ENCODE measurements around the gene PRAC1.

DNA sequence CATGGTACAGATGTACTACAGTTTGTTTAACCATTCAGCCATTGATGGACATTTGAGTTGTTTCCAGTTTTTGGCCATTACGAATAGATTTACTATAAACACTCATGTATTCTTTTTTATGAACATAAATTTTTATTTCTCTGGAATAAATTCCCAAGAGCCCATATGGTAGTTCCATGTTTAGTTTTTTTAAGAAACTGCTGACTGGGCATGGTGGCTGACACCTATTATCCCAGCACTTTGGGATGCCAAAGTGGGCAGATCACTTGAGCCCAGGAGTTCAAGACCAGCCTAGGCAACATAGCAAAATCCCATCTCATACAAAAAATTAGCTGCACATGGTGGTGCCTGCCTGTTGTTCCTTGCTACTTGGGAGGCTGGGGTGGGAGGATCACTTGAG, 30.3 kb downstream of the PRAC1 start:
- TF ChIP-seq, protein P1, sequence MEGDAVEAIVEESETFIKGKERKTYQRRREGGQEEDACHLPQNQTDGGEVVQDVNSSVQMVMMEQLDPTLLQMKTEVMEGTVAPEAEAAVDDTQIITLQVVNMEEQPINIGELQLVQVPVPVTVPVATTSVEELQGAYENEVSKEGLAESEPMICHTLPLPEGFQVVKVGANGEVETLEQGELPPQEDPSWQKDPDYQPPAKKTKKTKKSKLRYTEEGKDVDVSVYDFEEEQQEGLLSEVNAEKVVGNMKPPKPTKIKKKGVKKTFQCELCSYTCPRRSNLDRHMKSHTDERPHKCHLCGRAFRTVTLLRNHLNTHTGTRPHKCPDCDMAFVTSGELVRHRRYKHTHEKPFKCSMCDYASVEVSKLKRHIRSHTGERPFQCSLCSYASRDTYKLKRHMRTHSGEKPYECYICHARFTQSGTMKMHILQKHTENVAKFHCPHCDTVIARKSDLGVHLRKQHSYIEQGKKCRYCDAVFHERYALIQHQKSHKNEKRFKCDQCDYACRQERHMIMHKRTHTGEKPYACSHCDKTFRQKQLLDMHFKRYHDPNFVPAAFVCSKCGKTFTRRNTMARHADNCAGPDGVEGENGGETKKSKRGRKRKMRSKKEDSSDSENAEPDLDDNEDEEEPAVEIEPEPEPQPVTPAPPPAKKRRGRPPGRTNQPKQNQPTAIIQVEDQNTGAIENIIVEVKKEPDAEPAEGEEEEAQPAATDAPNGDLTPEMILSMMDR (IDR thresholded peaks at IDR 0.05; ENCODE audit: low read depth, low read length): no peak
- TF ChIP-seq EZH2phosphoT487 (IDR thresholded peaks at IDR 0.05; ENCODE audit: low read depth): no peak
